A673 (cell line): ENCODE data around the gene BOK. TPM values are rescaled to one million over a fixed set of nuclear protein-coding genes. Genes with fewer than 3 reads are reported as not detected.

Experiments used
- BruUV-seq: library from RNA; stranded (reverse); fragments of 400-500 nt; replicated peaks from 2 replicates; lab custom pipeline; 2021; lab: Mats Ljungman, UMichigan
- CTCF ChIA-PET: fragments of 300-600 bp; sonication (Branson Sonifier 250); formaldehyde crosslinking; loops from one replicate; lab custom pipeline; 2022; ENCODE audit warnings: antibody characterized with exemption; lab: Charles Lee
- POLR2A ChIA-PET: fragments of 300-600 bp; sonication (Branson Sonifier 250); formaldehyde crosslinking; loops from one replicate; lab custom pipeline; 2022; ENCODE audit warnings: antibody characterized with exemption; ENCODE audit not compliant: low non-redundant PET; lab: Charles Lee
- DNase-seq: peaks from one replicate; pipeline ENCODE4 v3.0.0-alpha.2; 2015; ENCODE audit warnings: low spot score
- H3K27ac ChIP-seq: fragments of 200-600 bp; sonication (generic); 2 replicates; pipeline ENCODE4 v1.5.1; 2016; ENCODE audit warnings: mixed run types, low read depth, mild to moderate bottlenecking, mixed read lengths, antibody characterized with exemption, low read length; ENCODE audit not compliant: poor library complexity, severe bottlenecking
- H3K27me3 ChIP-seq: fragments of 200-600 bp; sonication (generic); replicated peaks from 2 replicates; pipeline ENCODE4 v1.6.1; 2017; ENCODE audit warnings: mixed run types, low read depth, mild to moderate bottlenecking, mixed read lengths, antibody characterized with exemption, low read length; ENCODE audit not compliant: insufficient read depth, poor library complexity
- H3K36me3 ChIP-seq: fragments of 200-600 bp; sonication (generic); 2 replicates; pipeline ENCODE4 v1.6.1; 2016; ENCODE audit warnings: mixed run types, mild to moderate bottlenecking, mixed read lengths, antibody characterized with exemption, low read length; ENCODE audit not compliant: insufficient read depth, poor library complexity, severe bottlenecking
- H3K4me1 ChIP-seq: fragments of 200-600 bp; sonication (generic); 2 replicates; pipeline ENCODE4 v1.6.1; 2017; ENCODE audit warnings: mixed run types, mild to moderate bottlenecking, mixed read lengths, antibody characterized with exemption, low read length; ENCODE audit not compliant: insufficient read depth, poor library complexity, severe bottlenecking
- H3K4me3 ChIP-seq: fragments of 200-600 bp; sonication (generic); 2 replicates; pipeline ENCODE4 v1.5.1; 2016; ENCODE audit warnings: low read depth, mixed run types, mild to moderate bottlenecking, mixed read lengths, low read length; ENCODE audit not compliant: poor library complexity, severe bottlenecking
- H3K9me3 ChIP-seq: fragments of 200-600 bp; sonication (generic); 2 replicates; pipeline ENCODE4 v1.6.1; 2016; ENCODE audit warnings: mixed run types, low read depth, mild to moderate bottlenecking, mixed read lengths, antibody characterized with exemption, low read length; ENCODE audit not compliant: poor library complexity, severe bottlenecking
- CTCF ChIP-seq: fragments of 300-800, 200-600 bp; sonication (generic); conservative IDR thresholded peaks from 2 replicates; pipeline ENCODE4 v1.5.1; 2017; ENCODE audit warnings: low read depth, mild to moderate bottlenecking, antibody characterized with exemption, low read length, moderate library complexity, mixed read lengths
- EZH2 ChIP-seq: fragments of 200-600 bp; sonication (generic); IDR thresholded peaks from 2 replicates; pipeline ENCODE4 v1.6.1; 2017; ENCODE audit warnings: borderline replicate concordance, low read depth, mild to moderate bottlenecking, mixed read lengths, antibody characterized with exemption, low read length; ENCODE audit not compliant: poor library complexity, severe bottlenecking
- intact Hi-C: fragments of 100-400 bp; cut with micrococcal nuclease; formaldehyde crosslinking; loops from one replicate; pipeline ENCODE4 v1.10.0; 2022; ENCODE audit not compliant: unreplicated experiment
- total RNA-seq: library from RNA; stranded (reverse); gene quantifications from 2 replicates; pipeline ENCODE4 v1.2.3, GENCODE V29; 2021

Gene BOK
- total RNA-seq, 1 experiment from 2014 or later, result 2.7 TPM

- intact Hi-C loops, result no loop called here
- Histone ChIP-seq H3K27ac (no peak overlapping the region), H3K4me1 (no peaks in the 10 kb centered on the region), H3K9me3 (no peaks in the 10 kb centered on the region), H3K36me3 (no peaks in the 10 kb centered on the region), H3K27me3 (no peaks in the 10 kb centered on the region), H3K4me3 (no peak overlapping the region)
- ChIA-PET CTCF (no interaction called here), POLR2A (interaction anchor here (0.5 to 0.6 kb wide), 2 partner anchors 33 to 137 kb away, joined by 4 to 13 read pairs; no protein-coding TSS in a partner anchor)
- no peak for DNase-seq
- TF ChIP-seq EZH2, result no peak
- BruUV-seq, result no TSS peak
Observed at GRCh38 chr2:241562269-241562891, 3.8 kb downstream of the BOK start.

GRCh38 chr2:241563031-241563507 lies 4.5 kb downstream of the BOK start:
- Histone ChIP-seq H3K9me3 (no peaks in the 10 kb centered on the region), H3K4me3 (no peak overlapping the region), H3K36me3 (no peaks in the 10 kb centered on the region), H3K27ac (no peak overlapping the region), H3K4me1 (no peaks in the 10 kb centered on the region), H3K27me3 (no peaks in the 10 kb centered on the region)
- intact Hi-C loops, result no loop called here
- POLR2A ChIA-PET, result interaction anchor here (0.5 kb wide), 1 partner anchor 106 kb away, joined by 3 read pairs; no protein-coding TSS in a partner anchor
- TF ChIP-seq EZH2 (no peak), CTCF (no peak)
- BruUV-seq, result no TSS peak
- DNase-seq, result no peak
- CTCF ChIA-PET, result no interaction called here

GRCh38 chr2:241563571-241563980 lies 5.0 kb downstream of the BOK start:
- TF ChIP-seq EZH2, result no peak
- no peak for TF ChIP-seq CTCF
- no peaks in the 10 kb centered on the region for H3K36me3 ChIP-seq
- H3K4me3 ChIP-seq, result no peak overlapping the region
- ChIA-PET CTCF (no interaction called here), POLR2A (interaction anchor here (0.5 kb wide), 1 partner anchor 106 kb away, joined by 3 read pairs; no protein-coding TSS in a partner anchor)
- no peaks in the 10 kb centered on the region for H3K9me3 ChIP-seq
- H3K27ac ChIP-seq, result no peak overlapping the region
- H3K4me1 ChIP-seq, result no peaks in the 10 kb centered on the region
- DNase-seq, result no peak
- no TSS peak for BruUV-seq
- intact Hi-C loops, result no loop called here
- H3K27me3 ChIP-seq, result no peaks in the 10 kb centered on the region
